ENCODE measurements around the gene FADS3.

DNA sequence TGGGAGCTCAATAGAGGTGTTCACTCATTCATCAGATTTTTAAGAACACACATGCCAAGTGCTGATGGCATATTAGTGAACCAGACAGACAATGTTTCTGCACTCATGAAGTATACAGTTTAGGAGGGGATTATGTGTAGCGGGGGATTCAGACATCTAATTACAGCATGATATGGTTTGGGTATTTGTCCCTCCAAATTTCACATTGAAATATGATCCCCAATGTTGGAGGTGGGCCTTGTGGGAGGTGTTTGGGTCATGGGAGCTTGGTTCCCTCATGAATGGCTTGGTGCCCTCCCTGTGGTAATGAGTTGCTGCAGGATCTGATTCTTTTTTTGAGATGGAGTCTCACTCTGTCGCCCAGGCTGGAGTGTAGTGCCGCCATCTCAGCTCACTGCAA is 34.9 kb upstream of the FADS3 start:
- TF ChIP-seq, protein P1, sequence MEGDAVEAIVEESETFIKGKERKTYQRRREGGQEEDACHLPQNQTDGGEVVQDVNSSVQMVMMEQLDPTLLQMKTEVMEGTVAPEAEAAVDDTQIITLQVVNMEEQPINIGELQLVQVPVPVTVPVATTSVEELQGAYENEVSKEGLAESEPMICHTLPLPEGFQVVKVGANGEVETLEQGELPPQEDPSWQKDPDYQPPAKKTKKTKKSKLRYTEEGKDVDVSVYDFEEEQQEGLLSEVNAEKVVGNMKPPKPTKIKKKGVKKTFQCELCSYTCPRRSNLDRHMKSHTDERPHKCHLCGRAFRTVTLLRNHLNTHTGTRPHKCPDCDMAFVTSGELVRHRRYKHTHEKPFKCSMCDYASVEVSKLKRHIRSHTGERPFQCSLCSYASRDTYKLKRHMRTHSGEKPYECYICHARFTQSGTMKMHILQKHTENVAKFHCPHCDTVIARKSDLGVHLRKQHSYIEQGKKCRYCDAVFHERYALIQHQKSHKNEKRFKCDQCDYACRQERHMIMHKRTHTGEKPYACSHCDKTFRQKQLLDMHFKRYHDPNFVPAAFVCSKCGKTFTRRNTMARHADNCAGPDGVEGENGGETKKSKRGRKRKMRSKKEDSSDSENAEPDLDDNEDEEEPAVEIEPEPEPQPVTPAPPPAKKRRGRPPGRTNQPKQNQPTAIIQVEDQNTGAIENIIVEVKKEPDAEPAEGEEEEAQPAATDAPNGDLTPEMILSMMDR (IDR thresholded peaks at IDR 0.05) = no peak
- no peak for TF ChIP-seq POLR2A (IDR thresholded peaks at IDR 0.05)

Data from testis (tissue), 2 donors.